HL-60 (cell line): ENCODE data around the gene FBN2.

Experiments
- DNase-seq, 2 experiments: peaks; one replicate each; pipeline ENCODE4 v3.0.0-alpha.2; 2010 to 2020; ENCODE audit warnings: low read depth in 1 of 2, low spot score in 1 of 2
- H3K27ac ChIP-seq: fragments of 250-450 bp; sonication (Bioruptor Pico); replicated peaks from 2 replicates; pipeline ENCODE4 v1.5.1; 2020; ENCODE audit warnings: mild to moderate bottlenecking, moderate library complexity
- H3K27me3 ChIP-seq: fragments of 250-450 bp; sonication (Bioruptor Pico); 2 replicates; pipeline ENCODE4 v1.5.1; 2021; ENCODE audit warnings: mild to moderate bottlenecking, moderate library complexity; ENCODE audit not compliant: insufficient read depth, poor library complexity, severe bottlenecking
- H3K4me3 ChIP-seq: replicated peaks from 2 replicates; pipeline ENCODE4 v1.5.1; 2011; ENCODE audit warnings: mild to moderate bottlenecking, control low read depth, low read length; ENCODE audit not compliant: insufficient read depth
- GABPA ChIP-seq: IDR thresholded peaks from 2 replicates; pipeline ENCODE4 v1.6.1; 2012; ENCODE audit warnings: low read depth
- POLR2AphosphoS5 ChIP-seq: IDR thresholded peaks from 2 replicates; pipeline ENCODE4 v1.6.1; 2012; ENCODE audit warnings: low read depth
- SPI1 ChIP-seq: IDR thresholded peaks from 2 replicates; pipeline ENCODE4 v1.6.1; 2012; ENCODE audit warnings: low read depth, mild to moderate bottlenecking, borderline replicate concordance
- TF ChIP-seq, protein P1 (sequence below): IDR thresholded peaks from one replicate; pipeline ENCODE4 v1.5.1; 2011; ENCODE audit warnings: low read length, control low read depth, inconsistent platforms; ENCODE audit not compliant: insufficient read depth
- TF ChIP-seq, protein P2 (sequence below): IDR thresholded peaks from 2 replicates; pipeline ENCODE4 v1.6.1; 2012; ENCODE audit warnings: low read depth; ENCODE audit not compliant: insufficient replicate concordance

FBN2 gene

GRCh38 chr5:128262911-128263310, 275.1 kb downstream of the FBN2 start:
- no peak overlapping the region for H3K4me3 ChIP-seq
- H3K27ac ChIP-seq = no peak overlapping the region
- H3K27me3 ChIP-seq = no peaks in the 10 kb centered on the region
- no peak for DNase-seq
- TF ChIP-seq GABPA (no peak), POLR2AphosphoS5 (no peak), SPI1 (no peak)
- TF ChIP-seq, protein P1, sequence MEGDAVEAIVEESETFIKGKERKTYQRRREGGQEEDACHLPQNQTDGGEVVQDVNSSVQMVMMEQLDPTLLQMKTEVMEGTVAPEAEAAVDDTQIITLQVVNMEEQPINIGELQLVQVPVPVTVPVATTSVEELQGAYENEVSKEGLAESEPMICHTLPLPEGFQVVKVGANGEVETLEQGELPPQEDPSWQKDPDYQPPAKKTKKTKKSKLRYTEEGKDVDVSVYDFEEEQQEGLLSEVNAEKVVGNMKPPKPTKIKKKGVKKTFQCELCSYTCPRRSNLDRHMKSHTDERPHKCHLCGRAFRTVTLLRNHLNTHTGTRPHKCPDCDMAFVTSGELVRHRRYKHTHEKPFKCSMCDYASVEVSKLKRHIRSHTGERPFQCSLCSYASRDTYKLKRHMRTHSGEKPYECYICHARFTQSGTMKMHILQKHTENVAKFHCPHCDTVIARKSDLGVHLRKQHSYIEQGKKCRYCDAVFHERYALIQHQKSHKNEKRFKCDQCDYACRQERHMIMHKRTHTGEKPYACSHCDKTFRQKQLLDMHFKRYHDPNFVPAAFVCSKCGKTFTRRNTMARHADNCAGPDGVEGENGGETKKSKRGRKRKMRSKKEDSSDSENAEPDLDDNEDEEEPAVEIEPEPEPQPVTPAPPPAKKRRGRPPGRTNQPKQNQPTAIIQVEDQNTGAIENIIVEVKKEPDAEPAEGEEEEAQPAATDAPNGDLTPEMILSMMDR = no peak
- TF ChIP-seq, protein P2, sequence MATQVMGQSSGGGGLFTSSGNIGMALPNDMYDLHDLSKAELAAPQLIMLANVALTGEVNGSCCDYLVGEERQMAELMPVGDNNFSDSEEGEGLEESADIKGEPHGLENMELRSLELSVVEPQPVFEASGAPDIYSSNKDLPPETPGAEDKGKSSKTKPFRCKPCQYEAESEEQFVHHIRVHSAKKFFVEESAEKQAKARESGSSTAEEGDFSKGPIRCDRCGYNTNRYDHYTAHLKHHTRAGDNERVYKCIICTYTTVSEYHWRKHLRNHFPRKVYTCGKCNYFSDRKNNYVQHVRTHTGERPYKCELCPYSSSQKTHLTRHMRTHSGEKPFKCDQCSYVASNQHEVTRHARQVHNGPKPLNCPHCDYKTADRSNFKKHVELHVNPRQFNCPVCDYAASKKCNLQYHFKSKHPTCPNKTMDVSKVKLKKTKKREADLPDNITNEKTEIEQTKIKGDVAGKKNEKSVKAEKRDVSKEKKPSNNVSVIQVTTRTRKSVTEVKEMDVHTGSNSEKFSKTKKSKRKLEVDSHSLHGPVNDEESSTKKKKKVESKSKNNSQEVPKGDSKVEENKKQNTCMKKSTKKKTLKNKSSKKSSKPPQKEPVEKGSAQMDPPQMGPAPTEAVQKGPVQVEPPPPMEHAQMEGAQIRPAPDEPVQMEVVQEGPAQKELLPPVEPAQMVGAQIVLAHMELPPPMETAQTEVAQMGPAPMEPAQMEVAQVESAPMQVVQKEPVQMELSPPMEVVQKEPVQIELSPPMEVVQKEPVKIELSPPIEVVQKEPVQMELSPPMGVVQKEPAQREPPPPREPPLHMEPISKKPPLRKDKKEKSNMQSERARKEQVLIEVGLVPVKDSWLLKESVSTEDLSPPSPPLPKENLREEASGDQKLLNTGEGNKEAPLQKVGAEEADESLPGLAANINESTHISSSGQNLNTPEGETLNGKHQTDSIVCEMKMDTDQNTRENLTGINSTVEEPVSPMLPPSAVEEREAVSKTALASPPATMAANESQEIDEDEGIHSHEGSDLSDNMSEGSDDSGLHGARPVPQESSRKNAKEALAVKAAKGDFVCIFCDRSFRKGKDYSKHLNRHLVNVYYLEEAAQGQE = no peak

DNA sequence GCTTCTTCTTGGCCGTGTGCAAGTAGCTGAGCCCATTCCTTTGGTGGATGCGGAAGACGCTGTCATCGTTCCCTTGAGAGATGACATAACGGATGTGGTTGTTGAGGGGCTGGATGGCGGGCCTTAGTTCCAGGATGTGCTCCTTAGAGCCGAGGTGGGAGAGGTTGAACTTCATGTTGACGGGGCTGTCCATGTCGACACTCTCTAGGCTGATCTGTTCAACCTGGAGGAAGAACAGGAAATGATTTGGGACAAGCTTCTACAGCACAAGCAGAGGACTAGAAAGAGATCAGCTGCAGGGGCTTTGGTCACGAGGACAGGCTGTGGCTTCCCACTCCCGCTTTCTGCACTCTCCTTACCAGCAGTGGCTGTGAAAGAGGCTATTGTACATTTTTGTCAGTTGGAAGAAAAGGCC, 278.4 kb downstream of the FBN2 start:
- Histone ChIP-seq H3K27ac (no peak overlapping the region), H3K4me3 (no peak overlapping the region), H3K27me3 (no peaks in the 10 kb centered on the region)
- TF ChIP-seq POLR2AphosphoS5 = no peak
- TF ChIP-seq SPI1 = no peak
- TF ChIP-seq GABPA = no peak
- DNase-seq = no peak

DNA sequence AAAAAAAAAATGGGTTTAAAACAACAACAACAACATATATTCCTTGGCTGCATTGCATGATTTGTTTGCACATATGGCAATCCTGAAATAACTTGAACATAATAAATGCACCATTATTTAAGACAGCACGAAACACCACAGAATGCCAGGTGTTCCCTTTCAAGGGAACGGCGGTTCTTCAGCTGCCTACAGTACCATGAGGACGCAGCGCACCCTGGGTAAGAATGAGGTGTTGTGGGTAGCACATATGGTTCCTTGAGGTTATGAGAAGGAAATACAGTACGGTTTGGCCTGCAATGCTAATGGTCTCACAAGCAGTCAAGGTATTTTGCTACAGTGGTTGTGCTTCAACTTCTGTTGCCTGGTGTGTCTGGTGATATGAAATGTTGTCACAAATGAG, 279.7 kb downstream of the FBN2 start:
- Histone ChIP-seq H3K27ac (no peak overlapping the region), H3K4me3 (no peak overlapping the region), H3K27me3 (no peaks in the 10 kb centered on the region)
- TF ChIP-seq, protein P2 = no peak
- TF ChIP-seq, protein P1 = no peak
- TF ChIP-seq POLR2AphosphoS5 = no peak
- no peak for TF ChIP-seq SPI1
- no peak for TF ChIP-seq GABPA
- DNase-seq = no peak

- Histone ChIP-seq H3K27ac (no peak overlapping the region), H3K4me3 (no peak overlapping the region), H3K27me3 (no peaks in the 10 kb centered on the region)
- DNase-seq = no peak
- TF ChIP-seq, protein P2 = no peak
- TF ChIP-seq GABPA = no peak
- TF ChIP-seq SPI1 = no peak
Measured at GRCh38 chr5:128257076-128257475, 281.0 kb downstream of the FBN2 start.
